GM19468 (cell line): ENCODE data around the gene KRTAP24-1.

ENCODE experiments used
- ATAC-seq: cut with Tn5 transposase; IDR thresholded peaks from one replicate; pipeline ENCODE4 v1.9.1; 2021; ENCODE audit warnings: mild to moderate bottlenecking, moderate library complexity, moderate number of reproducible peaks; ENCODE audit not compliant: unreplicated experiment; ENCODE audit errors: extremely low read depth

KRTAP24-1 gene

DNA sequence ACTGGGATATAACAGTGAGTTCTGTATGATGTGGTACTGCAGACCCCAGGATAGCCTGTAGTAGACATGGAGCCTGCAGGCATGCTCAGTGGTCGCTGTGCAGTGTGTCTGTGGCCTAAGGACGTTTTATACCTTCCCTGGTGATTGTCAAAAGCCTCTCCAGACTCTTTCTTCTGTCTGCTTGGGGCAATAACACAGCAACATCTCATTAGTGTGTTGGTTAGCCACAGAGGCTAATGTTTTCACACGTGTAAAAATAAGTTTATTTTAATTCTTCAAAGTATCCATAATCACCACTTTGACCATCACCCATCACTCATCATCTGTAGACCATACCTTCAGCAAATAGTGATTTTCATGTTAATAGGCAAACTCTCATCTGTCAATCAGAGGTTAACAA lies at the start of gene KRTAP24-1:
Gene KRTAP24-1 (minus strand): TSS at position 101 of the 400 bp plus-strand sequence. CDS start 18 bp downstream, at position 83.
- no peak for ATAC-seq

- ATAC-seq: no peak
Measured at GRCh38 chr21:30329203-30329875, 46.6 kb upstream of the KRTAP24-1 start.

GRCh38 chr21:30326390-30326789 lies 43.6 kb upstream of the KRTAP24-1 start:
- no peak for ATAC-seq

DNA sequence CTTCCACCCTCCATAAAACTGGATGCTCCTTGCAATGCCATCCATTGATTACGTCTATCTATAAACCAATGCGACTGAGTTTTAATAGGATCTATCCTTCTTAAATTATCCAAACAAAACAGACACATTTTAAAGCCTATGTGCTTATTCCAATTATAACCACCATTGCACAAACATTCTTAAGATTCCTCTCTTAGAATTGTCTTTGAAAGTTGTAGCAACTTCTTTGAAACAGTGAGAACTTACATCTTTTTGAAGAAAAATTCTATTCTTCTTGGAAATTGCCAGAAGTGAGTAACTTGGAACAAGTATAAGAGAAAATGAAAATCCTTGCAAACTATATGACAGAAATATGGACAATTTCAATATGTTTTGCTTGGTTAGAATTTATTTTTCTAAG lies 37.5 kb upstream of the KRTAP24-1 start, which contains the start of gene KRTAP26-1:
Gene KRTAP26-1 (minus strand): TSS at position 101 of the 400 bp plus-strand sequence. CDS start 280 bp downstream, outside the sequence.
- no peak for ATAC-seq

GRCh38 chr21:30315701-30316100 lies 33.0 kb upstream of the KRTAP24-1 start:
- ATAC-seq: no peak

- ATAC-seq: no peak
Measured at GRCh38 chr21:30306884-30307283, 24.1 kb upstream of the KRTAP24-1 start.

- ATAC-seq: no peak
Measured at GRCh38 chr21:30305136-30305535, 22.4 kb upstream of the KRTAP24-1 start.

DNA sequence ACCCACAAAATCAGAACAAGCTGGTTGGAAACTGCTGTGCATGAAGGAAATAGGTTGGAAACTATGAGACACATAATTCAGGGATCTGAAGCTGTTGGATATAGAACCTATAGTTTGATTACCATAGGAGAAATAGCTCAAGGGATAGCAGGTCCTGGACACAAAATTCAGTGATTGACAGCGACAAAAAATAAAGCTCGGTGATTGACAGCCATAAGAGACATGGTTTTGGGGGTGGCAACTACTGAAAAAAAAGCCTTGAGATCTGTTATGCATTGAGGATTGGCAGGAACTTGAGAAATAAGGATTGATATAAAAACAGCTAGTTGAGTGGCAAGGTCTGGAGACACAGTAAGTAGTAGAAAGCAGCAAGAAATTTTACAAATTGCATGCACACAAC lies 6.5 kb upstream of the KRTAP24-1 start, which contains the start of gene KRTAP25-1:
Gene KRTAP25-1 (minus strand): TSS at position 300 of the 400 bp plus-strand sequence. CDS start 24 bp downstream, at position 276.
- ATAC-seq: no peak

- no peak for ATAC-seq
Measured at GRCh38 chr21:30271611-30272010, 11.1 kb downstream of the KRTAP24-1 start.

DNA sequence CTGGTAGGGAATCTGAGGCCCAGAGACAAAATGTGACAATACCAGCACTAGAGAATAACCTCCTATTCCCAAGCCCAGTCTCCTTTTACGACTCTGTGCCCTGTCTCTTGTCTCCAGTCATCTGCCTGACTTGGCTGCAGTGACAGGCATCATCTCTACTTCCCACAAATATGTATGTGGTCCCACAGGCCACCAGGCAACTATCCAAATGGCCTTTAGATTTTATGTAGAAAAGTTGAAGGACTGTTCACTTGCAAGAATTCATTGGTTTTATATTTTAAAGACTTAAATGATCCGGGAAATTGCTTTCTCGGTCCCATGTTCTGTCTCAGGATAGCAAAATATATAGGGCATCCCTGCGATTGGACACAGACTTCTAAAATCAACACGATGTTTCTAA lies 11.6 kb downstream of the KRTAP24-1 start:
- ATAC-seq: no peak

GRCh38 chr21:30269803-30270530 lies 12.8 kb downstream of the KRTAP24-1 start:
- no peak for ATAC-seq

GRCh38 chr21:30268608-30269197 lies 14.0 kb downstream of the KRTAP24-1 start:
- no peak for ATAC-seq

- ATAC-seq: no peak
Measured at GRCh38 chr21:30257773-30258172, 25.0 kb downstream of the KRTAP24-1 start.

- no peak for ATAC-seq
Measured at GRCh38 chr21:30256100-30256499, 26.6 kb downstream of the KRTAP24-1 start.

- ATAC-seq: no peak
Measured at GRCh38 chr21:30255679-30256078, 27.1 kb downstream of the KRTAP24-1 start.

DNA sequence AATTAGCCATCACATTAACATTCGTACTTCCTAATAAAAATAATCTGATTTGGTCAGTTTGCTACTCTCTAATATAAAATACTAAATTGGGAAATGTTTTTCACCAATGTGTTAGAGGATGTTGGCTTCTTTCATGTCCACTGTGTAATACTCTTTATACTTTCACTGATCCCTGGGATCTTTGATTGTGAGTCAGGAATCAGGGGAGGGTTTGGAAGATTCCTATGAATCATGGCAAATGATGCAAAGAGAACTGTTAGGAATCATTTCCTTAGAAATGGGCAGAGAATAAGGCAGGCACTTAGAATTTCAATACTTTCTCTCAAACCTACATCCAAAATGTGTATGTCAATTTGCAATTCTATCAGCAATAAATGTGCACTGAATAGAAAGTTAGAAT lies 31.0 kb downstream of the KRTAP24-1 start:
- ATAC-seq: no peak

DNA sequence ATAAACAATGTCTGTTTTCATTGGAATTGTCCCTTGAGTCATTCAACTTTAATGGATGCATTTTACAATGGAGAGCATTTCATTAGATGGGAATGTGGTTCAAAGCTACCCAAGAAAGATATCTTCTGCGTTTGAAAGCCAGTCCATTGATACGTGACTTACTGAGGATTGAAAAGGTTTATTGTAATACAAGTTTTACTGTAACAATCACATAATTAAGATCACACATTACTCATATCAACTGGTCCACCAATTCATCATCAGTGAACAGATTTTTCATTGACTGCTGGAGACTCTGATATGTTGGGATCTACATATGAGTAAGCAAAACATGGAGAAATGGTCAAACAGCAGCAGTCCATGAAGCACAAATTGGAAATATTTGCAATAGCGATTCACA lies 32.8 kb downstream of the KRTAP24-1 start:
- ATAC-seq: no peak

DNA sequence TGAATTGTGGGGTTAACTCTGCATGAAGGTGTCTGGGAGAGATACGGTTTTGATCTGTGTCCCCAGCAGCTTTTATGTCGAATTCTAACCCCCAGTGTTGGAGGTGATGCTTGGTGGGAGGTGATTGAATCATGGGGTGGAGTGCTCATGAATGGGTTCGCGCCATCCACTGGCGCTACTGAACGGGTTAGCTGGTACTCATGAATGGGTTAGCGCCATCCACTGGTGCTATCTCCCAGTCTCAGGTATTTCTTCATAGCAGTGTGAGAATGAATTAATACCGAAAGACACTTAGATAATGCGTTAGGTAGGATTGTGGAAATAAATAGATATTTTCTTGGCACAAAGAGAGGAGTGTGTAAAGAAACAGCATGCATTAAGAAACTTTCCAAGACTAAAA lies 33.9 kb downstream of the KRTAP24-1 start:
- ATAC-seq: no peak

- ATAC-seq: no peak
Measured at GRCh38 chr21:30245061-30245460, 37.7 kb downstream of the KRTAP24-1 start.

DNA sequence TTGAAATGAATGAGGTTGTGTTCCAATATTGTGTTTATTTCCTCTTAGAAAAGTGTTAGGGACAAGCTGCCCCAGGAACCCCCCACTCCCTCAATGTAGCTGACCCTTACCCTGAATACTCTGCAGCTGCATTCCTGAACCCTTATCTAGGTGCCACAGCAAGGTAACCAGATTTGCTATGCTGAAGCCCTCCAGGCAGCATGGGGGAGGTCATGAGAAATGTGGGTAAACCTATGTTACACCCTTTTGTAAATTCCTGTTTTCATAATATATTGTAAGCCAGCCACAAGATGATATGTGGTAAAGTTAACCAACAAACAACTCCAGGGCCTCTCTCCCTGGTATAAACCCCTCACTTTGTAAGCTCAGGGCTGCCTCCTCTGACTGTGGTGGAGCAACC lies 39.1 kb downstream of the KRTAP24-1 start:
- ATAC-seq: no peak

DNA sequence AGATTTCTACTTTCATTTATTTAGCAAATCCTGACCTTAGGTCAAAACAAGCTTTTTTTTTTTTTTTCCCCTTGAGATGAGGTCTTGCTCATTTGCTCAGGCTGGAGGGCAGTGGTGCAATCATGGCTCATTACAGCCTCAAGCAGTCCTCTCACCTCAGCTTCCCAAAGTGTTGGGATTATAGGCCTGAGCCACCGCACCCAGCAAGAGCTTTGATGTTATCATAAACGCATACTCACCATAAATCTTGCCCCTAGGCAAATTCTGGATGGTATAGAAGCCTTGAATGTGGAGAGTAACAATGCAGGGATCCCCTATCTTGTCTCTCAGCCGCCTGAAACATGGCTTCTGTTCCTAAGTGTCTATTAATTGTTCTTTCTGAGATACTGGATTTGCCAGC lies 42.1 kb downstream of the KRTAP24-1 start:
- no peak for ATAC-seq
